Bronchial epithelial cell (primary cell): ENCODE data around the gene KRT16. TPM values are rescaled to one million over a fixed set of nuclear protein-coding genes. Genes with fewer than 3 reads are reported as not detected.

ENCODE experiments used
- DNase-seq: peaks from one replicate; pipeline ENCODE4 v3.0.0-alpha.2; 2010; ENCODE audit warnings: low read depth
- FAIRE-seq: peaks from 2 replicates; lab custom pipeline; 2011; peaks lifted over from hg19 to GRCh38; lab: Jason Lieb, UNC
- H3K27me3 ChIP-seq: 2 replicates; pipeline ENCODE4 v1.5.1; 2011; ENCODE audit warnings: low read length; ENCODE audit not compliant: control insufficient read depth, insufficient read depth
- H3K36me3 ChIP-seq: 2 replicates; pipeline ENCODE4 v1.5.1; 2011; ENCODE audit warnings: low read length; ENCODE audit not compliant: control insufficient read depth, insufficient read depth
- H3K4me3 ChIP-seq: 2 replicates; pipeline ENCODE4 v1.5.1; 2011; ENCODE audit warnings: mild to moderate bottlenecking, low read depth, low read length, control low read depth
- CTCF ChIP-seq: IDR thresholded peaks from 2 replicates; pipeline ENCODE4 v1.5.1; 2011; ENCODE audit warnings: mild to moderate bottlenecking, moderate library complexity, low read length, control low read depth, inconsistent platforms; ENCODE audit not compliant: insufficient read depth, severe bottlenecking
- total RNA-seq: library from RNA; depleted of rRNA; stranded (reverse); fragments of >200 nt; gene quantifications from 2 replicates; pipeline ENCODE4 v1.2.1, GENCODE V29; 2014

KRT16 gene
- total RNA-seq, 1 donor from 2014 or later, result 1,390 TPM

DNA sequence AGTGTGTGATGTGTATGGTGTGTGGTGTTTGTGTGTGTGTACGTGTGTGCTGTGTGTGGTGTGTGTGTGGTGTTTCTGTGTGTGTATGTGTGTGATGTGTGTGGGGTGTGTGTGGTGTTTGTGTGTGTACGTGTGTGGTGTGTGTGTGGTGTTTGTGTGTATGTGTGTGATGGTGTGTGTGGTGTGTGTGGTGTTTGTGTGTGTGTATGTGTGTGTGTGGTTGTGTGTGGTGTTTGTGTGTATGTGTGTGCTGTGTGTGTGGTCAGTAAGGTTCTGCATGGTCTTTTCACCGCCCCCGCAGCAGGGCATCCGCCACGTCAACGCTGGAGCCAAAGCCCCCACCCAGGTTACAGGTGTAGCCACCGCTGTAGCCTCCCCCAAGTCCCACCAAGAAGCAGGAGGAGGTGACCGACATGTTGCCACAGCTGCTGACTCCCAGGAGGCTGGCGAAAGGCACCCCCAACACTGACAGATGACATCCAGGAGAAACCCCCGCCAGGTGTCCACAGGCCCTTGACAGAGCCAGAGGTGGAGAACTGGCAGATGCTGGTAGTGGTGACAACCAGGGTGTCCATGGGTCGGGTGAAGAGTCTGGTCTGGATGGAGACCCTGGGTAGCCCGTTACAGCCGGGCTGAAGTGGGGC, 21.1 kb upstream of the KRT16 start:
- H3K27me3 ChIP-seq, result no peaks in the 10 kb centered on the region
- DNase-seq (no peak), FAIRE-seq (peak; percentile 100)
- H3K4me3 ChIP-seq, result no peak overlapping the region
- H3K36me3 ChIP-seq, result no peaks in the 10 kb centered on the region
- TF ChIP-seq CTCF, result no peak

GRCh38 chr17:41632482-41633105, 20.0 kb upstream of the KRT16 start:
- FAIRE-seq (peak; percentile 100), DNase-seq (no peak)
- H3K27me3 ChIP-seq, result no peaks in the 10 kb centered on the region
- no peak for TF ChIP-seq CTCF
- no peak overlapping the region for H3K4me3 ChIP-seq
- no peaks in the 10 kb centered on the region for H3K36me3 ChIP-seq

- no peak overlapping the region for H3K4me3 ChIP-seq
- DNase-seq, result no peak
- no peak for TF ChIP-seq CTCF
- FAIRE-seq, result no peak
- no peaks in the 10 kb centered on the region for H3K27me3 ChIP-seq
- no peaks in the 10 kb centered on the region for H3K36me3 ChIP-seq
These were observed 19.3 kb upstream of the KRT16 start for GRCh38 chr17:41631898-41632285.

DNA sequence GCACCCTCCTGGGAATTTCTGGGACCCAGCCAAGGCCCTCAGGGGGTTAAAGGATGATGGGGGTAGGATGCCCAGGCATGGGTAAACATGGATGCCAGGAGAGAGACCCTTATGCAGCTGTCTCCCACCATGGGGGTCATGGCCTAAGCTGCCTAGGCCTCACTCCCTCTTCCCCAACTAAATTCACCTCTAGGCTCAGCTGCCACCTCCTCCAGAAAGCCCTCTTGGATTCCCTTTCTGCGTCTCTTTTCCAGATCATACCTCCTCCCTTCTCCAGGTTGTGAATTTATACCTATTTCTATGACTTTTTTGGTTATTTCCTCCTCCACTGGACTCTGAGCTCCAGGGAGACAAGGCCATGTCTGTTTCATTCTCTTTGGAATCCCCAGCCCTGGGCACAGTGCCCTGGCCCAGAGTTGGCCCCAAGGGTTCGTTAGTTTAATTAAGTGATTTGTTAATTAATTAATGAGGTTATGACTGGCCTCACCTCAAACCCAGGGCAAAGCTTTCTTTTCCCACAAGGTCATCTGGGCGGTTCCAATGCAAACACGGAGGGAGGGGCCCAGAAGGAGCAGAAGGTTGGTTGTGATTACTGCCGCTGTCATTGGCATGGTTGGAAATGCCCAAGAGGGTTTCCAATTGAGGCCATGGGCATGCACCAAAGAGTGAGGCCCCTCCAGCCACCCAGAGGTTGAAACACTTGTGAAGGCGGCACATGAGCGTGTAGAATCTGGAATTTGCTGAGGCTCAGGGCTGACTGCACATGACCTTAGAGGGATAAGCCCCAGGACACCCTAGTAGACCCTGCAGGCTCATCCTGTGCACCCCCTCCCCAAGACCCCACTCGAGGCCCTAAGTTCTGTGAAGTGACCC, 18.7 kb upstream of the KRT16 start:
- DNase-seq (no peak), FAIRE-seq (no peak)
- no peak for TF ChIP-seq CTCF
- H3K36me3 ChIP-seq, result no peaks in the 10 kb centered on the region
- no peaks in the 10 kb centered on the region for H3K27me3 ChIP-seq
- H3K4me3 ChIP-seq, result no peak overlapping the region

- H3K4me3 ChIP-seq, result no peak overlapping the region
- no peaks in the 10 kb centered on the region for H3K27me3 ChIP-seq
- FAIRE-seq, result no peak
- no peak for TF ChIP-seq CTCF
- no peaks in the 10 kb centered on the region for H3K36me3 ChIP-seq
- no peak for DNase-seq
These were observed 17.5 kb upstream of the KRT16 start for GRCh38 chr17:41629826-41630670.
